HepG2 (cell line): ENCODE data around the gene PRKG1.

Experiments
- SAFB2 ChIP-seq: sonication (generic); formaldehyde crosslinking; IDR thresholded peaks from 2 replicates; pipeline ENCODE4 v1.5.1; 2020; ENCODE audit warnings: missing genetic modification reagents, low read depth, mild to moderate bottlenecking, borderline replicate concordance
- SMARCC2 ChIP-seq: fragments of 450-650 bp; IDR thresholded peaks from 2 replicates; pipeline ENCODE4 v1.6.1; 2017; ENCODE audit warnings: antibody characterized with exemption, mild to moderate bottlenecking
- TF ChIP-seq, protein P1 (sequence below): sonication (generic); formaldehyde crosslinking; IDR thresholded peaks from 2 replicates; pipeline ENCODE4 v1.4.0; 2020; ENCODE audit warnings: missing genetic modification reagents
- TF ChIP-seq, protein P2 (sequence below): sonication (generic); formaldehyde crosslinking; IDR thresholded peaks from 2 replicates; pipeline ENCODE4 v1.4.0; 2020; ENCODE audit warnings: mild to moderate bottlenecking, missing genetic modification reagents
- TF ChIP-seq, protein P3 (sequence below): sonication (generic); formaldehyde crosslinking; IDR thresholded peaks from 2 replicates; pipeline ENCODE4 v1.5.0; 2020; ENCODE audit warnings: mild to moderate bottlenecking, missing genetic modification reagents, moderate library complexity
- TF ChIP-seq, protein P4 (sequence below): sonication (generic); formaldehyde crosslinking; IDR thresholded peaks from 2 replicates; pipeline ENCODE4 v1.8.0; 2022; ENCODE audit warnings: mild to moderate bottlenecking, missing genetic modification reagents, moderate library complexity
- TF ChIP-seq, protein P5 (sequence below): sonication (generic); formaldehyde crosslinking; IDR thresholded peaks from 2 replicates; pipeline ENCODE4 v1.4.0; 2020; ENCODE audit warnings: missing genetic modification reagents

DNA sequence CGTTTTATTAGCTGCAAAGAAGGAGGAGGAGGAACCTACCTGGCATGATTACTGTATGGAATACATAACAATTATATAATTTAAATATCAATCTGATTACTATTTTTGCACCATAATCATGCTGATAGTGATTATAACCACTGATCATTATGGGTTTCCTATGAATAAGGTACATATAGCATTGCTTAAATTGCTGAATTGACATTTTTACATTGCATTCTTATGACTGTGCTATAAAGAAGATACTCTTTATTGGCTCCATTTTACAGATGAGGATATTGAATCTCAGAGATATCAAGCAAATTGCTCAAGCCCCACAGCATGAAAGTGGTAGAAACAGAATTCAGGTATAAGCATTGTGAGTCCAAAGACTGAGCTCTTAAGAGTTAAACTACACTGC, 1262.9 kb downstream of the PRKG1 start:
- TF ChIP-seq, protein P1, sequence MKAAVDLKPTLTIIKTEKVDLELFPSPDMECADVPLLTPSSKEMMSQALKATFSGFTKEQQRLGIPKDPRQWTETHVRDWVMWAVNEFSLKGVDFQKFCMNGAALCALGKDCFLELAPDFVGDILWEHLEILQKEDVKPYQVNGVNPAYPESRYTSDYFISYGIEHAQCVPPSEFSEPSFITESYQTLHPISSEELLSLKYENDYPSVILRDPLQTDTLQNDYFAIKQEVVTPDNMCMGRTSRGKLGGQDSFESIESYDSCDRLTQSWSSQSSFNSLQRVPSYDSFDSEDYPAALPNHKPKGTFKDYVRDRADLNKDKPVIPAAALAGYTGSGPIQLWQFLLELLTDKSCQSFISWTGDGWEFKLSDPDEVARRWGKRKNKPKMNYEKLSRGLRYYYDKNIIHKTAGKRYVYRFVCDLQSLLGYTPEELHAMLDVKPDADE (CRISPR knock-in tag), result no peak
- TF ChIP-seq, protein P2, sequence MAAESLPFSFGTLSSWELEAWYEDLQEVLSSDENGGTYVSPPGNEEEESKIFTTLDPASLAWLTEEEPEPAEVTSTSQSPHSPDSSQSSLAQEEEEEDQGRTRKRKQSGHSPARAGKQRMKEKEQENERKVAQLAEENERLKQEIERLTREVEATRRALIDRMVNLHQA (CRISPR knock-in tag), result no peak
- TF ChIP-seq, protein P3, sequence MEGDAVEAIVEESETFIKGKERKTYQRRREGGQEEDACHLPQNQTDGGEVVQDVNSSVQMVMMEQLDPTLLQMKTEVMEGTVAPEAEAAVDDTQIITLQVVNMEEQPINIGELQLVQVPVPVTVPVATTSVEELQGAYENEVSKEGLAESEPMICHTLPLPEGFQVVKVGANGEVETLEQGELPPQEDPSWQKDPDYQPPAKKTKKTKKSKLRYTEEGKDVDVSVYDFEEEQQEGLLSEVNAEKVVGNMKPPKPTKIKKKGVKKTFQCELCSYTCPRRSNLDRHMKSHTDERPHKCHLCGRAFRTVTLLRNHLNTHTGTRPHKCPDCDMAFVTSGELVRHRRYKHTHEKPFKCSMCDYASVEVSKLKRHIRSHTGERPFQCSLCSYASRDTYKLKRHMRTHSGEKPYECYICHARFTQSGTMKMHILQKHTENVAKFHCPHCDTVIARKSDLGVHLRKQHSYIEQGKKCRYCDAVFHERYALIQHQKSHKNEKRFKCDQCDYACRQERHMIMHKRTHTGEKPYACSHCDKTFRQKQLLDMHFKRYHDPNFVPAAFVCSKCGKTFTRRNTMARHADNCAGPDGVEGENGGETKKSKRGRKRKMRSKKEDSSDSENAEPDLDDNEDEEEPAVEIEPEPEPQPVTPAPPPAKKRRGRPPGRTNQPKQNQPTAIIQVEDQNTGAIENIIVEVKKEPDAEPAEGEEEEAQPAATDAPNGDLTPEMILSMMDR (CRISPR knock-in tag), result no peak
- TF ChIP-seq, protein P4, sequence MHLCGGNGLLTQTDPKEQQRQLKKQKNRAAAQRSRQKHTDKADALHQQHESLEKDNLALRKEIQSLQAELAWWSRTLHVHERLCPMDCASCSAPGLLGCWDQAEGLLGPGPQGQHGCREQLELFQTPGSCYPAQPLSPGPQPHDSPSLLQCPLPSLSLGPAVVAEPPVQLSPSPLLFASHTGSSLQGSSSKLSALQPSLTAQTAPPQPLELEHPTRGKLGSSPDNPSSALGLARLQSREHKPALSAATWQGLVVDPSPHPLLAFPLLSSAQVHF (CRISPR knock-in tag), result no peak
- TF ChIP-seq SAFB2 (CRISPR knock-in tag) (no peak), SMARCC2 (no peak)
- TF ChIP-seq, protein P5, sequence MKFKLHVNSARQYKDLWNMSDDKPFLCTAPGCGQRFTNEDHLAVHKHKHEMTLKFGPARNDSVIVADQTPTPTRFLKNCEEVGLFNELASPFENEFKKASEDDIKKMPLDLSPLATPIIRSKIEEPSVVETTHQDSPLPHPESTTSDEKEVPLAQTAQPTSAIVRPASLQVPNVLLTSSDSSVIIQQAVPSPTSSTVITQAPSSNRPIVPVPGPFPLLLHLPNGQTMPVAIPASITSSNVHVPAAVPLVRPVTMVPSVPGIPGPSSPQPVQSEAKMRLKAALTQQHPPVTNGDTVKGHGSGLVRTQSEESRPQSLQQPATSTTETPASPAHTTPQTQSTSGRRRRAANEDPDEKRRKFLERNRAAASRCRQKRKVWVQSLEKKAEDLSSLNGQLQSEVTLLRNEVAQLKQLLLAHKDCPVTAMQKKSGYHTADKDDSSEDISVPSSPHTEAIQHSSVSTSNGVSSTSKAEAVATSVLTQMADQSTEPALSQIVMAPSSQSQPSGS (CRISPR knock-in tag), result no peak
